ENCODE results near the gene TXNRD2.
A peak's percentile ranks its signal among the peaks of the same experiment; 100 is the strongest.

Gene TXNRD2

DNA sequence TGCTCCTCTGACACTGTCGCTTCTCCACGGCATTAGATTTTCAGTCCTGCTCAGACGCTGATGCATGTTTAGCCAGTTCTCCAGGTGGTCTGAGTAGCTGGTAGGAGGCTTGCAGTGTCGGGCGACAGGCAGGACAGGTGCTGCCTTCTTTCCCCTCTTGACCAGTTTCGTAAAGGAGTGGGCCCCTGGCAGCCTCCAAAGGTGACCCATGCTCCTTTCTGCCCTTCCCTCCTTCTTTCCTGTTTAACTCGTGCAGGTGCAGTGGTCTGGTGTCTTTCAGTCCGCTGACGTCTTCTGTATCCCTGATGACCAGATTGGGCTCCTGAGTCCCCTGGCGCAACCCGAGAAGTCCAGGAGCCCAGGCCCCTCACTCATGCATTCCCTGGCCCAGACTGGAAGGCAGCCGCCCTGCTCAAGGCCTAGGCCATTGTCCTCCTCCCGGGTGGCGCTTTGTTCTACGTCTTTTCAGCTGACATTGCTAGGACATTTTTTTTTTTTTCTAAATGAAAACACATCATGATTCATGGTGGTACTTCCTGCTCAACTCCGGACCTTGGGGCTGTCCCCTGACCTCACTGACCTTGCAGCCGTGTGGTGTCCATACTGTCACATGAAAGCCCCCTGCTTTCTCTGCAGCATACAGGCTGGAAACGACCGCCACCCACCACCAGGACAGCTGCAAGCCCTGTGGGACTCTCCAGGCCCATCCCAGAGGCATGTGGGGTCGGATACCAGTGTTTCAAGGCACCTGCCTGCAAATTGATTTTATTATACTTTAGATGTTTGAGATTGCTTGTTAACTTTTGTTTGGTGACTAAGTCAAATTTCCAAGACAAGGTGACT is 25.5 kb upstream of the TXNRD2 start:
- peaks cover 14% of the 10 kb centered on the region for H3K36me3 Mint-ChIP-seq (ENCODE audit: insufficient read depth)
- H3K9me3 Mint-ChIP-seq = no peaks in the 10 kb centered on the region
- no peaks in the 10 kb centered on the region for H3K27me3 Mint-ChIP-seq
- peaks cover 9 to 11% of the 10 kb centered on the region in 2 donors for H3K4me1 Mint-ChIP-seq (ENCODE audit: low read depth in 2 of 2)
- DNase-seq = no peak
- H3K4me3 Mint-ChIP-seq = no peak overlapping the region
- no peak for ATAC-seq (replicated peaks)
- peak overlapping the region in 1 of 2 donors; percentile 41 for H3K27ac Mint-ChIP-seq

DNA sequence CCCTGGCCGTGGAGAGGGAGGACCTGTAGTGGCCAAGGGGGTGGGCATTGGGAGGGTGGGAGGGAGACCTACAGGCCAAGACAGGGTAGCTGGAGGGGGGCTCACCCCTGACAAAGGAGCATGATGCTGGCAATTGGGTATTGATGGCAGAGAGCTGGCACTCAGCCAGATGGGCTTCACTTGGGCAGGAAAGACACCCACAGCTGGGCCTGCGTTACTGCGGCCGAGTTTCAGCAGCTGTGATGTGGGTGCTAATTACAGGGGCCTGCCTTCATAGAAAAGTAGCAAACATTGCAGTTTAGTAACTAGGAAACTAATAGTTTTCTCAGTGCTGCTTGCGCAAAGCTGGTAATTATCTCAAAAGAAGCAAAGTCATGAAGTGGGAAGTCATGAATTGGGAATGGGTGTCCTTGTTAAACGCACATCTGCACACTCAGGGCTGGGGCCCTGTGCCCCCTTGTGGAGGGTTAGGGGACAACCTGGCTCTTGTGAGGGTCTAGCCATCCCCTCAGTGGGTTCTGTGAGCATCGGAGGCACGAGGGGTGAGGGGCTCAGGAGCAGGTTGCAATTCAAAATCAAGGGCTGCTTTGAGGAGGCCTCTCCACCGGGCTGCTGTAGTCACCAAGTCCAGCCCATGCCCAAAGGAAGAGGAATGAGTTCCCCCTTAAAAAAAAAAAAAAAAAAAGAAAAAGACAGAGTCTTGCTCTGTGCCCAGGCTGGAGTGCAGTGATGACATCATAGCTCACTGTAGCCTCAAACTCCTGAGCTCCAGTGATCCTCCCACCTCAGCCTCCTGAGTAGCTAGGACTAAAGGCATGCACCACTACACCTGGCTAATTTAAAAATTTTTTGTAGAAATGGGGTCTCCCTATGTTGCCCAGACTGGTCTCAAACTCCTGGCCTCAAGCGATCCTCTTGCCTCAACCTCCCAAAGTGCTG is 24.4 kb upstream of the TXNRD2 start:
- Mint-ChIP-seq H3K27me3 (no peaks in the 10 kb centered on the region), H3K4me3 (no peak overlapping the region), H3K27ac (peak overlapping the region in 1 of 2 donors; percentile 62), H3K4me1 (ENCODE audit: low read depth in 2 of 2) (peaks cover 7 to 8% of the 10 kb centered on the region in 2 donors), H3K36me3 (ENCODE audit: insufficient read depth) (peaks cover 14% of the 10 kb centered on the region), H3K9me3 (no peaks in the 10 kb centered on the region)
- DNase-seq (no peak), ATAC-seq (replicated peaks) (no peak)

DNA sequence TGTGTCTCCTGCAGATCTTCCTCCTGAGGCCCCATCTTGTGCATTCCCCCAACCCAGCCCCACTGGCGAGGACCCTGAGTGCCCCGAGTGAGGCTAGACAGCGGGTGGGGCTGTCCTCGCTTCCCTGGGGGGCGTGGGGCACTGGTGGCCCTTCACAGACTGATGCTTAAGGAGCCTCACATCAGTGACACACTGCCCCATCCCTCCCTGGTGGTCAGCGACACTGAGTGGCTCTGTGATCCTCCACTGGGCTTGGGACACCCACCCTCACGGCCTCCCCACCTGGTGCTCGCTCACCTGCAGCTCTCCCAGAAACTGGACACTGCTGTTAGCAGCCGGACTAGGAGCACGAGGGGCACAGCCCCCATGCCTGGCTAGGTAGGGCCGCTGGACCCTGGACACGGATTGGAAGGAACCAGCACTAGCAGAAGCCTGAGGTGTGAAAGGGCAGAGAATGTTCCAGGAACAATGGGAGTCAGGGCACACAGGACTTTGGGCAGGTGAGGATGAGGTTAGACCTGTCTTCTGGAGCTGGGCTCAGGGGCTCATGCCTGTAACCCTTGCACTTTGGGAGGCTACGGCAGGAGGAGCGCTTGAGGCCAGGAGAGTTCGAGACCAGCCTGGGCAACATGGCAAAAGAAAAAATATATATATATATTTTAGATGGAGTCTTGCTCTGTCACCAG is 23.2 kb upstream of the TXNRD2 start:
- no peak for ATAC-seq (replicated peaks)
- H3K9me3 Mint-ChIP-seq = no peaks in the 10 kb centered on the region
- H3K36me3 Mint-ChIP-seq (ENCODE audit: insufficient read depth) = peaks cover 10% of the 10 kb centered on the region
- peaks cover 0 to 2% of the 10 kb centered on the region in 2 donors for H3K4me1 Mint-ChIP-seq (ENCODE audit: low read depth in 2 of 2)
- H3K27ac Mint-ChIP-seq = peak overlapping the region in 1 of 2 donors; percentile 62
- DNase-seq = no peak
- no peak overlapping the region for H3K4me3 Mint-ChIP-seq
- H3K27me3 Mint-ChIP-seq = no peaks in the 10 kb centered on the region

DNA sequence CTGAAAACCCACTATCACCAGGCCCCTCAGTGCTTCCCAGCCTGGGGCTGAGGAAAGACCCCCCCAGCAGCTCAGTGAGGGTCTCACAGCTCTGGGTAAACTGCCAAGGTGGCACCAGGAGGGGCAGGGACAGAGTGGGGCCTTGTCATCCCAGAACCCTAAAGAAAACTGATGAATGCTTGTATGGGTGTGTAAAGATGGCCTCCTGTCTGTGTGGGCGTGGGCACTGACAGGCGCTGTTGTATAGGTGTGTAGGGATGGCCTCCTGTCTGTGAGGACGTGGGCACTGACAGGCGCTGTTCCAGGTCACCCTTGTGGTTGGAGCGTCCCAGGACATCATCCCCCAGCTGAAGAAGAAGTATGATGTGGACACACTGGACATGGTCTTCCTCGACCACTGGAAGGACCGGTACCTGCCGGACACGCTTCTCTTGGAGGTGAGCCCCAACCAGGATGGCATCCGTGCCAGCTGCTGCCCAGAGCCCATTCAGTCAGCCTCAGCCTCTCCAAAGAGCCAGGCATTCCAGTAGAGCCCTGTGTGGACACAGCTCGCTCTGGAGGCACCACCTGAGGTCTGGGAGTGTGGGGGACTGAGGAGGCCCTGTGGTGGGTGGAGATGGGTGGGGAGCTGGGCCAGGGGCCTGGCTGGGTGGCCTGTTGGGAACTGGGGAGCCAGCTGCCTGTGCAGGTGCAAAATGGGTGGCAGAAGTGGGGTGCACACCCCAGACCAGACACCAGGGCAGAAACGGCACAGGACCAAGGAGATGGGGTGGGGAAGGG is 22.4 kb upstream of the TXNRD2 start:
- DNase-seq (no peak), ATAC-seq (replicated peaks) (no peak)
- H3K9me3 Mint-ChIP-seq = no peaks in the 10 kb centered on the region
- H3K4me3 Mint-ChIP-seq = no peak overlapping the region
- H3K4me1 Mint-ChIP-seq (ENCODE audit: low read depth in 2 of 2) = peaks cover 0 to 2% of the 10 kb centered on the region in 2 donors
- H3K36me3 Mint-ChIP-seq (ENCODE audit: insufficient read depth) = peaks cover 9% of the 10 kb centered on the region
- H3K27me3 Mint-ChIP-seq = no peaks in the 10 kb centered on the region
- no peak overlapping the region for H3K27ac Mint-ChIP-seq

DNA sequence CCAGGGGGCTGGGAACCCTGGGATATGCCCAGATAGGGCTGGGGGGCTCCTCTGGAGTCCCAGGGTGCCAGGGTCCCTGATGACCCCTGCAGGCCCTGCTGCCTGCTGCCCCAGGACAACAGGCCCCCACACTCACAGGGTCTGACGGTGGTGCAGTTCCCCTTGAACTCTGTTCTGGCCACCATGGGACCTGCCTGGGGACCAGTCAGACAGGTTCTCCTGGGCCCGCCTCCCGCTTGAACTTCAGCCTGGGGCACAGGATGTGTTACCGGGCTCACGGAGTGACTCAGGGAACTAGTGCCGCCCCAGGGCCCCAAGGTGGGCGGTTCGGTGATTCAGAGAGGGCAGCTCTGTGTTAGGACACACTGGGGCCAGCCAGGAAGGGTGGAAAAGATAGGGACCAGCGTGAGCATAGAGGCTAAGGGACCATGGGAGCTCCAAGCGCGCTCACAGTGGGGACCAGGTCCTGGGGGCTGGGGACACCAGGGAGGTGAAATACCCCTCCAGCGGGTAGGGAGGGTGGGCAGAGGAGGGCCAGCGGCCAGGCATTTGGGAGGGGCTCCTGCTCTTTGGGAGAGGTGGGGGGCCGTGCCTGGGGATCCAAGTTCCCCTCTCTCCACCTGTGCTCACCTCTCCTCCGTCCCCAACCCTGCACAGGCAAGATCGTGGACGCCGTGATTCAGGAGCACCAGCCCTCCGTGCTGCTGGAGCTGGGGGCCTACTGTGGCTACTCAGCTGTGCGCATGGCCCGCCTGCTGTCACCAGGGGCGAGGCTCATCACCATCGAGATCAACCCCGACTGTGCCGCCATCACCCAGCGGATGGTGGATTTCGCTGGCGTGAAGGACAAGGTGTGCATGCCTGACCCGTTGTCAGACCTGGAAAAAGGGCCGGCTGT is 21.5 kb upstream of the TXNRD2 start:
- ATAC-seq (replicated peaks) = no peak
- H3K27ac Mint-ChIP-seq = no peak overlapping the region

DNA sequence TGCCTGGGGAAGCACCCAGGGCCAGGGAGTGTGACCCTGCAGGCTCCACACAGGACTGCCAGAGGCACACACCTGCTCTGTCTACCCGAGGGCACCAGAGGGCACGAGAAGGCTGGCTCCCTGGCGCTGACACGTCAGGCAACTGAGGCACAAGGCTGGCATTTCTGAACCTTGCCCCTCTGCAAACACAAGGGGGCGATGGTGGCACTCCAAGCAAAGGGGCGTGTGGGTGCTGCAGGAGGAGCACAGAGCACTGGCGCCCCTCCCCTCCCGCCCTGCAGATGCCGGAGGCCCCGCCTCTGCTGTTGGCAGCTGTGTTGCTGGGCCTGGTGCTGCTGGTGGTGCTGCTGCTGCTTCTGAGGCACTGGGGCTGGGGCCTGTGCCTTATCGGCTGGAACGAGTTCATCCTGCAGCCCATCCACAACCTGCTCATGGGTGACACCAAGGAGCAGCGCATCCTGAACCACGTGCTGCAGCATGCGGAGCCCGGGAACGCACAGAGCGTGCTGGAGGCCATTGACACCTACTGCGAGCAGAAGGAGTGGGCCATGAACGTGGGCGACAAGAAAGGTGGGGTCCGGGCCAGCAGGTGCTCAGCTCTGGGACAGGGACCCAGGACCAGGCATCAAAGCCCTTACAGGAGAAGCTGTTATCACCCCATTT is 20.8 kb upstream of the TXNRD2 start:
- peaks cover 0 to 2% of the 10 kb centered on the region in 2 donors for H3K4me1 Mint-ChIP-seq (ENCODE audit: low read depth in 2 of 2)
- no peaks in the 10 kb centered on the region for H3K27me3 Mint-ChIP-seq
- H3K9me3 Mint-ChIP-seq = no peaks in the 10 kb centered on the region
- H3K36me3 Mint-ChIP-seq (ENCODE audit: insufficient read depth) = peaks cover 5% of the 10 kb centered on the region
- DNase-seq = no peak
- H3K4me3 Mint-ChIP-seq = no peak overlapping the region
- ATAC-seq (replicated peaks) = peak; percentile 55
- no peak overlapping the region for H3K27ac Mint-ChIP-seq

More for the DNA sequence above, 21.5 kb upstream of the TXNRD2 start:
- Mint-ChIP-seq H3K27me3 (no peaks in the 10 kb centered on the region), H3K9me3 (no peaks in the 10 kb centered on the region), H3K4me3 (no peak overlapping the region), H3K4me1 (ENCODE audit: low read depth in 2 of 2) (peaks cover 0 to 2% of the 10 kb centered on the region in 2 donors), H3K36me3 (ENCODE audit: insufficient read depth) (peaks cover 7% of the 10 kb centered on the region)
- DNase-seq = no peak

DNA sequence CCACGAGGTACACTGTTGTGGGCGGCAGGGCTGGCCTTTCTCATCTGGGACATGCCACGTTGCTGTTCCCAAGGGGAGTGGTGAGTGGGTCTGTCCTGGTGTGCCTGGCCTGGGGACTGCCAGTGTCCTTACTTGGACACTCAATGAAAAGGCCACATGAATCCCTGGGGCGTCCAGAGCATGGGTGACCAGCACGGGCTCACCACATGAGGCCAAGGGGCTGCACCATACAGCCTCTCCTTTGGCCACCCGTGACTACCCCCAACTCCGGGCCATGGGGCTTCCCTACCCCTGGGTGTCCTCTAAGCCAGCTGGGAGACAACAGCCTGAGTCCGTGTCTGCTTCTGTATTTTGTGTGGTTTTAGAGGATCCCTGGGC is 20.2 kb upstream of the TXNRD2 start:
- Mint-ChIP-seq H3K36me3 (ENCODE audit: insufficient read depth) (no peaks in the 10 kb centered on the region), H3K27ac (no peak overlapping the region), H3K4me1 (ENCODE audit: low read depth in 2 of 2) (peaks cover 0 to 2% of the 10 kb centered on the region in 2 donors), H3K4me3 (no peak overlapping the region), H3K27me3 (no peaks in the 10 kb centered on the region), H3K9me3 (no peaks in the 10 kb centered on the region)
- DNase-seq (no peak), ATAC-seq (replicated peaks) (no peak)

DNA sequence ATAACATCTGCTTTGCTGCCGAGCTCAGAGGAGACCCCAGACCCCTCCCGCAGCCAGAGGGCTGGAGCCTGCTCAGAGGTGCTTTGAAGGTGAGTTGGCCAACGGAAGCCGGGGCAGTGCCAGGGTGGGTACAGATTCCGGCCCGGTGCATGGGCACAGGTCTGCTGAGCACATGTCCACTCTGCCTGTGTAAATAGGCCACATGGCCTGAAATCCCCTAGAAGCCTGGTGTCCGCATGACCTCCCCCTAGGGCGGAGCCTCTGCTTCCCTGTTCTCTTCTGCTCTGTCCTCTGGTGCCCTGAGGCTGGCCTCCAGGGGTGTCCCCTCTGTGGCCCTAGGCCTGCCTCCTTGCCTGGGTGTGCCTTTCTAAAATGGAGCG is 19.6 kb upstream of the TXNRD2 start:
- Mint-ChIP-seq H3K9me3 (no peaks in the 10 kb centered on the region), H3K4me3 (no peak overlapping the region), H3K36me3 (ENCODE audit: insufficient read depth) (no peaks in the 10 kb centered on the region), H3K27me3 (no peaks in the 10 kb centered on the region), H3K4me1 (ENCODE audit: low read depth in 2 of 2) (peaks cover 0 to 2% of the 10 kb centered on the region in 2 donors), H3K27ac (no peak overlapping the region)
- ATAC-seq (replicated peaks) (no peak), DNase-seq (no peak)

DNA sequence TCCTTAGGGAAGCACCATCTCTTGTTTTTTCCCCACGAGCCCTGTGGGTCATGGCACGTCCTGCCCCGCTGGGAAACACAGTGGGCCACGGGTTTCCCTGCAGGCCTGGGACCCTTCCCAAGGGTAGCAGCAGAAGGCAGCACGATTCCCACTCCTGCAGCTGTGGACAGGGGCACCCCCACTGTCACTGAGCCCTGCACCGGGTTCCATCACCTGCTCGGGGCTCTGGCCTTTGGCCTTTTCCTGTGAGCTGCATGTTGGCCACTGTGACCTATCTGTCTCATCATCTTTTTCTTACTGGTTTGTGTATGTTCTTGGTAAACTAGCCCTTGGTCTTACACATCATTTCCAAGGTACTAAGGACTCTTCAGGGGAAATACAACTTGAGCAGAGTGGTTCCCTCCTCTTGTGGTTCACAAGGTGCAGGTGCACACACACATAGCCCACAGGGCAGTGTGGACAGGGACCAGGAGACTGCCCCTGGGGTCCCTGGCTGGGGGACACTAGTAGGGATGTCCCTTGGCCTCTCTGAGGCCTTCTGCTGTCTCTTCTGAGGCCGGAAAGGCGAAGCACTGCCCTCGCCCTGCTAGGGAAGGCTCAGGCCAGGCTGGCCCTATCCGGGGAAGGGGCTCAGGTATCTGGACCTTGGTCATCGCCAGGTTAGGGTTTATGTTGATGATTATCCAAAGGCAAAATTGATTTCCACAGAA is 19.0 kb upstream of the TXNRD2 start:
- Mint-ChIP-seq H3K4me1 (ENCODE audit: low read depth in 2 of 2) (peaks cover 4% of the 10 kb centered on the region in 2 donors), H3K36me3 (ENCODE audit: insufficient read depth) (no peaks in the 10 kb centered on the region), H3K9me3 (no peaks in the 10 kb centered on the region), H3K4me3 (no peak overlapping the region), H3K27ac (peak overlapping the region in 1 of 2 donors; percentile 59), H3K27me3 (no peaks in the 10 kb centered on the region)
- no peak for ATAC-seq (replicated peaks)
- DNase-seq = no peak

DNA sequence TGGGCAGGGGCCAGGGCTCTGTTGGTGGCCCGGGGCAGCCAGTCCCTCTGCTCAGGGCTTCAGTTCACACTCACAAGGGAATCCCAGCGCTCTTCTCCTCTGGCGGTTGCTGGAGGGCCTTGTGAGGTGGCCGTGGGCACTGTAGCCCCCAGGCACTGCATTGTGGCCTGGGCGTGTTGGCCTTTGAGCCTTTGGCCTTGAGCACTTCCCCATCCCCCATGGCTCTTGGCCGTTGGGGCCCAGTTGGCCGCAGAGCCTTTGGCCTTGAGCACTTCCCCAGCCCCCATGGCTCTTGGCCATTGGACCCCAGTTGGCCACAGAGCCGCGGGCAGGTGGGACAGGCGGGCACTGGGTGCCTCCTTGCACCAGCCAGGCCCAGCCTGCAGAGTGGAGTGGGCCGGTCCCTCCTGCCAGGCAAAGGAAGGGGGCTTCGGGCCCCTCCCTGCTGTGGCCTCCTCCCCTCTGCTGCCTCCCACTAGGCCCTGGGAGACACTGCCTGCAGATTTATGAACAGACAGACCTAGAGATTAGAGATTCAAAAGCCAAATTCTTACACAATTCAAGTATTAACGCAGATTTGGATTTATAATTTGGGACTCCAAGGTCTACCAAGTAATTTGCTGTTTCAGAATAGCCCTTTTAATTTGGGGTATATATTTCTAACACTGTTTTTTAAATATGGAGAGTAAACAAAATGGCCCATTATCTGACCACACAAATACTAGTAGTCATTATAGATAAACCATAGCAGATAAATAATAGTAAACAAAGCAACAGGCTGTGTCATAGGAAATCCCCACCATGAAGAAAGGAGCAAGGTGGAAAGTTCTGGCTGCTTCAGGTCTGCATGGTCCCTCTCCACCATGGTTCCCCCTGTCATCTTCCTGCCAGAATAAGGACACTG is 18.2 kb upstream of the TXNRD2 start:
- Mint-ChIP-seq H3K36me3 (ENCODE audit: insufficient read depth) (no peaks in the 10 kb centered on the region), H3K9me3 (no peaks in the 10 kb centered on the region), H3K4me3 (no peak overlapping the region), H3K27ac (peak overlapping the region in 1 of 2 donors; percentile 59), H3K27me3 (no peaks in the 10 kb centered on the region), H3K4me1 (ENCODE audit: low read depth in 2 of 2) (peaks cover 10 to 12% of the 10 kb centered on the region in 2 donors)
- no peak for DNase-seq
- no peak for ATAC-seq (replicated peaks)

Measured in effector memory CD8-positive, alpha-beta T cell (primary cell).